GM23338 (cell line): ENCODE data around the gene ROR1.

Experiments
- CTCF ChIP-seq, 2 experiments: fragments of 200-600 bp in 1 of 2; sonication (generic) in 1 of 2; conservative IDR thresholded peaks; 2 replicates each; pipeline versions ENCODE4 v1.5.1 to v1.6.1; 2016 to 2017; ENCODE audit warnings: antibody characterized with exemption in 2 of 2, low read depth in 2 of 2, mild to moderate bottlenecking in 2 of 2, moderate library complexity in 1 of 2
- EZH2 ChIP-seq: fragments of 200-600 bp; sonication (generic); IDR thresholded peaks from one replicate; pipeline ENCODE4 v1.8.0; 2017; ENCODE audit warnings: antibody characterized with exemption, mild to moderate bottlenecking, low read depth; ENCODE audit not compliant: unreplicated experiment
- EZH2phosphoT487 ChIP-seq: fragments of 200-600 bp; sonication (generic); IDR thresholded peaks from one replicate; pipeline ENCODE4 v1.8.1; 2018; ENCODE audit warnings: antibody characterized with exemption; ENCODE audit not compliant: unreplicated experiment
- JUNB ChIP-seq: IDR thresholded peaks from one replicate; pipeline ENCODE4 v1.6.1; 2016; ENCODE audit warnings: antibody characterized with exemption; ENCODE audit not compliant: unreplicated experiment
- POLR2AphosphoS5 ChIP-seq: IDR thresholded peaks from 2 replicates; pipeline ENCODE4 v1.6.1; 2016; ENCODE audit warnings: antibody characterized with exemption, low read depth

DNA sequence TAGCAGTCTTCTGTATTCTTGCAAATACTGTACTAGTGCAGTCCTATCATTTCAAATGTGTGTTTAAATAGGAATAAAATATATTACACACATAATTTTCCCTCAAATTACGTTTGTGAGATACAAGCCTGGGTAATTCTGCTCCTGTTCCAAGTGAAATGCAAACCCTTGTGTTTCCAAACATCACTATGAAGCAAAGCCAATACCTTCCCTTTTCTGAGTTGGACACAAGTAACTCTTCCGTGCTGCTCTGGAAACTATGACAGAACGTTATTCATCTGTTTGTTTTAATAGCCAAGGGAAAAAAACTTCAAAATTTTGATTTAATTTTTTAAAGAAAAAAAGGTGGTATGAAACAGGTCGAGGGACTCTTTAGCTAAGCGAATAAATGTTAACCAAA, 355.9 kb downstream of the ROR1 start:
- TF ChIP-seq CTCF (conservative IDR thresholded peaks at IDR 0.05; ENCODE audit: low read depth in 2 of 2) (no peak), POLR2AphosphoS5 (no peak), EZH2 (no peak), JUNB (no peak), EZH2phosphoT487 (no peak)
